Stimulated activated CD8-positive, alpha-beta memory T cell treated with anti-CD3 and anti-CD28 coated beads, Interleukin-15, amount 100 ng/mL, for 4 hours (primary cell): ENCODE results near the gene SUSD2.
A peak's percentile ranks its signal among the peaks of the same experiment; 100 is the strongest.
"Not testable (repeated sequence)": the region's sequence is repeated elsewhere in the genome, so short reads cannot be mapped to it uniquely, and the experiment has no call there.

Source experiments
- DNase-seq, 2 donors: peaks; one replicate each; pipeline ENCODE4 v3.0.0-alpha.2; 2020; ENCODE audit warnings: low read depth in 2 of 2

Gene SUSD2

GRCh38 chr22:24181088-24181995, at the start of gene SUSD2:
Gene SUSD2 (plus strand): TSS chr22:24181487. CDS start chr22:24181520, 33 bp downstream.
- DNase-seq: no peak

GRCh38 chr22:24133187-24133965, 47.9 kb upstream of the SUSD2 start:
- DNase-seq: no peak

GRCh38 chr22:24134090-24134846, 47.0 kb upstream of the SUSD2 start:
- peak; percentile 70 to 81 for DNase-seq

- not testable (repeated sequence) for DNase-seq
Observed at GRCh38 chr22:24136533-24136932, 44.8 kb upstream of the SUSD2 start.

- no peak for DNase-seq
Observed at GRCh38 chr22:24137595-24137994, 43.7 kb upstream of the SUSD2 start.

- DNase-seq: no peak
Observed at GRCh38 chr22:24138649-24139420, 42.5 kb upstream of the SUSD2 start.

GRCh38 chr22:24140357-24140756, 40.9 kb upstream of the SUSD2 start:
- DNase-seq: no peak

GRCh38 chr22:24141586-24141985, 39.7 kb upstream of the SUSD2 start:
- DNase-seq: no peak

GRCh38 chr22:24142241-24142640, 39.0 kb upstream of the SUSD2 start:
- DNase-seq: no peak

GRCh38 chr22:24142831-24143230, 38.5 kb upstream of the SUSD2 start:
- no peak for DNase-seq

GRCh38 chr22:24144056-24144777, 37.1 kb upstream of the SUSD2 start:
- no peak for DNase-seq

- no peak for DNase-seq
Observed at GRCh38 chr22:24144778-24145085, 36.6 kb upstream of the SUSD2 start.

- no peak for DNase-seq
Observed at GRCh38 chr22:24145446-24146193, 35.7 kb upstream of the SUSD2 start.

- DNase-seq: no peak
Observed at GRCh38 chr22:24146194-24146616, 35.1 kb upstream of the SUSD2 start.

- no peak for DNase-seq
Observed at GRCh38 chr22:24146791-24147353, 34.4 kb upstream of the SUSD2 start.

- no peak for DNase-seq
Observed at GRCh38 chr22:24147666-24148065, 33.6 kb upstream of the SUSD2 start.

GRCh38 chr22:24148266-24149197, 32.8 kb upstream of the SUSD2 start:
- no peak for DNase-seq

GRCh38 chr22:24149198-24149590, 32.1 kb upstream of the SUSD2 start:
- DNase-seq: no peak

GRCh38 chr22:24153353-24153752, 27.9 kb upstream of the SUSD2 start:
- DNase-seq: no peak
